K562 (cell line): ENCODE results near the gene CXCR5. TPM values are rescaled to one million over a fixed set of nuclear protein-coding genes. Genes with fewer than 3 reads are reported as not detected.
A peak's percentile ranks its signal among the peaks of the same experiment; 100 is the strongest.

Experiments
- CC2D1A ChIP-seq: fragments of 450-650 bp; IDR thresholded peaks from 2 replicates; pipeline ENCODE4 v1.6.1; 2017; ENCODE audit warnings: mild to moderate bottlenecking
- FOSL1 ChIP-seq: fragments of 200-800 bp; sonication (Bioruptor generic); conservative IDR thresholded peaks from 2 replicates; pipeline ENCODE4 v1.6.1; 2016; ENCODE audit warnings: missing genetic modification characterization, missing compliant biosample characterization
- HDAC3 ChIP-seq: fragments of 450-650 bp; IDR thresholded peaks from 2 replicates; pipeline ENCODE4 v1.6.1; 2018; ENCODE audit warnings: borderline replicate concordance, mild to moderate bottlenecking, moderate library complexity; ENCODE audit not compliant: partially characterized antibody
- PRDM10 ChIP-seq: fragments of 450-650 bp; IDR thresholded peaks from 2 replicates; pipeline ENCODE4 v1.6.1; 2018; ENCODE audit not compliant: partially characterized antibody
- RAD51 ChIP-seq: fragments of 450-650 bp; IDR thresholded peaks from 2 replicates; pipeline ENCODE4 v1.7.1; 2016; ENCODE audit warnings: low read depth, mild to moderate bottlenecking, borderline replicate concordance
- RBM17 ChIP-seq: fragments of 200-400 bp; formaldehyde crosslinking; IDR thresholded peaks from 2 replicates; pipeline ENCODE4 v1.6.1; 2017; ENCODE audit warnings: low read depth, mild to moderate bottlenecking, low read length, borderline replicate concordance
- SMARCC2 ChIP-seq: fragments of 450-650 bp; IDR thresholded peaks from 2 replicates; pipeline ENCODE4 v1.6.1; 2017; ENCODE audit warnings: antibody characterized with exemption, moderate library complexity, mild to moderate bottlenecking, low read depth
- TAF9B ChIP-seq: fragments of 450-650 bp; IDR thresholded peaks from 2 replicates; pipeline ENCODE4 v1.6.1; 2018; ENCODE audit warnings: mild to moderate bottlenecking; ENCODE audit not compliant: partially characterized antibody
- TSHZ1 ChIP-seq: fragments of 250-450 bp; sonication (Bioruptor Pico); IDR thresholded peaks from 2 replicates; pipeline ENCODE4 v1.4.0; 2020; ENCODE audit warnings: mild to moderate bottlenecking, moderate library complexity
- VEZF1 ChIP-seq: fragments of 200-800 bp; sonication (Bioruptor generic); IDR thresholded peaks from 2 replicates; pipeline ENCODE4 v1.6.1; 2017; ENCODE audit warnings: missing genetic modification characterization, missing compliant biosample characterization
- XRCC3 ChIP-seq: fragments of 450-650 bp; IDR thresholded peaks from 2 replicates; pipeline ENCODE4 v1.6.1; 2017; ENCODE audit warnings: mild to moderate bottlenecking, moderate library complexity
- ZNF699 ChIP-seq: fragments of 250-450 bp; sonication (Bioruptor Pico); IDR thresholded peaks from 2 replicates; pipeline ENCODE4 v1.8.0; 2021; ENCODE audit warnings: mild to moderate bottlenecking, moderate library complexity; ENCODE audit not compliant: insufficient replicate concordance
- ZNF830 ChIP-seq: fragments of 250-450 bp; sonication (Bioruptor Pico); IDR thresholded peaks from 2 replicates; pipeline ENCODE4 v1.5.0; 2021; ENCODE audit warnings: mild to moderate bottlenecking
- ZSCAN29 ChIP-seq: fragments of 450-650 bp; IDR thresholded peaks from 2 replicates; pipeline ENCODE4 v1.6.1; 2017
- polyA plus RNA-seq, 8 experiments: library from polyadenylated mRNA; depleted of rRNA in 4 of 8; stranded (reverse) in 5 of 8; unstranded in 3 of 8; fragments of >200 nt; fragmentation: Nextera tagmentation in 2 of 8; fragmentation: Illumina TruSeq in 1 of 8; extraction: Ambion mirVana in 2 of 8; extraction: Trizol in 1 of 8; gene quantifications; 2 replicates each; pipeline versions ENCODE4 v1.2.1 to v1.2.3, GENCODE V29; 2011 to 2014; ENCODE audit warnings: inconsistent platforms in 1 of 8, missing spikeins in 1 of 8
- total RNA-seq, 7 experiments: library from RNA; depleted of rRNA in 6 of 7; stranded (reverse); fragments of >200 nt in 6 of 7; fragmentation: Illumina TruSeq in 2 of 7; extraction: Trizol in 2 of 7; gene quantifications; 2 replicates each; pipeline versions ENCODE4 v1.2.1 to v1.2.3, GENCODE V29; 2011 to 2021; ENCODE audit warnings: low replicate concordance in 1 of 7

CXCR5 gene
- total and polyA plus RNA-seq, 9 of the 15 experiments (the other 6 are each of a cell fraction or from before 2014, with no cell fraction given), result 0.03 to 0.06 TPM; not detected in 7

- TF ChIP-seq PRDM10, result peak; percentile 89
- TF ChIP-seq ZNF699, result no peak
- peak; percentile 85 for TF ChIP-seq SMARCC2
- TF ChIP-seq HDAC3, result no peak
- TF ChIP-seq ZSCAN29, result no peak
- TF ChIP-seq TAF9B, result no peak
- TF ChIP-seq TSHZ1, result no peak
- no peak for TF ChIP-seq XRCC3
- peak; percentile 92 for TF ChIP-seq VEZF1 (CRISPR knock-in tag)
- TF ChIP-seq RAD51, result no peak
- no peak for TF ChIP-seq CC2D1A
- no peak for TF ChIP-seq RBM17
- no peak for TF ChIP-seq ZNF830 (CRISPR knock-in tag)
- TF ChIP-seq FOSL1 (tag), result peak; percentile 95
Observed at GRCh38 chr11:118911880-118912741, 28.4 kb downstream of the CXCR5 start (continued).
